Loucy (cell line): ENCODE data around the gene IFITM10.

ENCODE experiments used
- CTCF ChIP-seq: fragments of 200-600 bp; sonication (generic); conservative IDR thresholded peaks from 2 replicates; pipeline ENCODE4 v1.5.1; 2014; ENCODE audit warnings: mild to moderate bottlenecking, antibody characterized with exemption, low read length
- EZH2phosphoT487 ChIP-seq: fragments of 200-600 bp; IDR thresholded peaks from 2 replicates; pipeline ENCODE4 v1.6.1; 2018; ENCODE audit warnings: antibody characterized with exemption, mild to moderate bottlenecking, moderate library complexity, borderline replicate concordance

GRCh38 chr11:1759151-1759850, 8.9 kb upstream of the IFITM10 start:
- TF ChIP-seq CTCF, result no peak
- TF ChIP-seq EZH2phosphoT487, result no peak
